ENCODE results near the gene C1QTNF1. TPM values are rescaled to one million over a fixed set of nuclear protein-coding genes. Genes with fewer than 3 reads are reported as not detected.
A peak's percentile ranks its signal among the peaks of the same experiment; 100 is the strongest.

Gene C1QTNF1
- total RNA-seq, 1 experiment from 2014 or later: 4.0 TPM

DNA sequence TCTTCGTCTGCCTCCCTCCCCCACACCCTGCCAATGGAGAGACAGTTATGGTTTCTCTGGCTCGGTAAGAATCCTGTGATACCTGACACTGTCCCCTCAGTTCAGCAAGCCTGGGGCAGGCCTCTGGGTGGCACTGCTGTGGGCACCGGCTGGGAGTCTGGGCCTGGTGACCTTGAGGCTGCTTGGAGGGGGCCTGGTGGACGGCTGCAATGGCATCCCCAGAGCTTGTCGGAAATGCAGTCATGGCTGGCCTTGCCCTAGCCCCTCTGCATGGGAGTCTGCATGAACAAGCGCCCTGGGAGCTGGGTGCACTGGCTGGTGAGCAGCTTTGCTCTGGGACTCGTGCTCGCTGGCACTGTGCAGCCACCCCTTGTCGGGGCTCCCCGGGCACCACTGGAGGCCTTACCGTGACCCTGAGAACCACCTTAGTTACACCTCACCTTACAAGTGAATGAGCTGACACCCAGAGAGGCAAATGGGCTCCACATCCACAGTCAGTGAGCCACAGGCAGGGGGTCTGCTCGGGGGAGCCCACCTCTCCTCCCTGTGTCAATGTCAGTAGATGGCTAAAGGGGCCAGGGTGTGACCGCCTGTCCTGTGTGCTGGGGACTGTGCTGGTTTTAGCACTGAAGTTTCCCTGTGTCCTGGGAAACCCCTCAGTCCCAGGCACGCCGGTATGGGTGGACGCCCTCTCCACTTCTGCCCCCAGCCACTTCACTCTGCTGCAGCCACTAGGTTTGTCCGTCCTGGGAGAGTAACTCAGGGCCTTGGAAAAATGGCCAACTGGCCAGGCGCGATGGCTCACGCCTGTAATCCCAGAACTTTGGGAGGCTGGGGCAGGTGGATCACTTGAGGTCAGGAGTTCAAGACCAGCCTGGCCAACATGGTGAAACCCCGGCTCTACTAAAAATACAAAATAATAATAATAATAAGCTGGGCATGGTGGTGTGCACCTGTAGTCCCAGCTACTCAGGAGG lies 45.7 kb upstream of the C1QTNF1 start:
- H3K4me1 ChIP-seq (ENCODE audit: control insufficient read depth in 1 of 2, insufficient read depth in 2 of 2, low read length in 2 of 2): peaks cover 35 to 57% of the 10 kb centered on the region in 2 experiments
- RAD21 ChIA-PET (ENCODE audit: low non-redundant PET in 1 of 2, low total read pairs in 2 of 2, uncharacterized antibody in 2 of 2, unreplicated experiment in 2 of 2): no interaction called here
- peaks cover 31% of the 10 kb centered on the region for H3K79me2 ChIP-seq (ENCODE audit: insufficient read depth, low read length)
- CTCF ChIA-PET: interaction anchor here (1.7 kb wide), 1 partner anchor 112 kb away, joined by 6 read pairs; no protein-coding TSS in a partner anchor
- H3K27ac ChIP-seq (ENCODE audit: low read depth, low read length): peak overlapping the region; percentile 66
- intact Hi-C loops (cut with micrococcal nuclease): loop anchor here (5.0 kb wide), 1 partner anchor 811 kb away; the partner anchor contains the start of gene SYNGR2
- DNase-seq (ENCODE audit: low read depth, low spot score) (no peak), ATAC-seq (peak; percentile 31)
- no peaks in the 10 kb centered on the region for H3K27me3 ChIP-seq (ENCODE audit: insufficient read depth, low read length)
- POLR2A ChIA-PET: interaction anchor here (0.6 to 1.6 kb wide), 2 partner anchors 61 to 116 kb away, joined by 3 to 4 read pairs; no protein-coding TSS in a partner anchor
- peak overlapping the region; percentile 80 for H3K9ac ChIP-seq (ENCODE audit: low read length)
- TF ChIP-seq, protein P1, sequence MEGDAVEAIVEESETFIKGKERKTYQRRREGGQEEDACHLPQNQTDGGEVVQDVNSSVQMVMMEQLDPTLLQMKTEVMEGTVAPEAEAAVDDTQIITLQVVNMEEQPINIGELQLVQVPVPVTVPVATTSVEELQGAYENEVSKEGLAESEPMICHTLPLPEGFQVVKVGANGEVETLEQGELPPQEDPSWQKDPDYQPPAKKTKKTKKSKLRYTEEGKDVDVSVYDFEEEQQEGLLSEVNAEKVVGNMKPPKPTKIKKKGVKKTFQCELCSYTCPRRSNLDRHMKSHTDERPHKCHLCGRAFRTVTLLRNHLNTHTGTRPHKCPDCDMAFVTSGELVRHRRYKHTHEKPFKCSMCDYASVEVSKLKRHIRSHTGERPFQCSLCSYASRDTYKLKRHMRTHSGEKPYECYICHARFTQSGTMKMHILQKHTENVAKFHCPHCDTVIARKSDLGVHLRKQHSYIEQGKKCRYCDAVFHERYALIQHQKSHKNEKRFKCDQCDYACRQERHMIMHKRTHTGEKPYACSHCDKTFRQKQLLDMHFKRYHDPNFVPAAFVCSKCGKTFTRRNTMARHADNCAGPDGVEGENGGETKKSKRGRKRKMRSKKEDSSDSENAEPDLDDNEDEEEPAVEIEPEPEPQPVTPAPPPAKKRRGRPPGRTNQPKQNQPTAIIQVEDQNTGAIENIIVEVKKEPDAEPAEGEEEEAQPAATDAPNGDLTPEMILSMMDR (IDR thresholded peaks at IDR 0.05 in 2 of 3, conservative IDR thresholded peaks at IDR 0.05 in 1 of 3; ENCODE audit: borderline replicate concordance in 1 of 3, insufficient read depth in 1 of 3, low read depth in 2 of 3, low read length in 2 of 3): peak in 2 of 3 experiments; percentile 39 to 45; a peak in 3 of 6 replicates
- peak; percentile 45 for TF ChIP-seq TCF7L2 (IDR thresholded peaks at IDR 0.05; ENCODE audit: borderline replicate concordance, extremely low read depth, insufficient read depth, insufficient read length)
- no peak for TF ChIP-seq RAD21 (IDR thresholded peaks at IDR 0.05; ENCODE audit: low read depth)
- H2AFZ ChIP-seq (ENCODE audit: low read depth, low read length, poor library complexity, severe bottlenecking): no peak overlapping the region
- BruUV-seq (replicated peaks): no TSS peak
- peak overlapping the region; percentile 95 for H3K4me2 ChIP-seq (ENCODE audit: low read length)
- no peaks in the 10 kb centered on the region for H3K9me2 ChIP-seq (ENCODE audit: insufficient read depth)
- peaks cover 14 to 24% of the 10 kb centered on the region in 2 experiments; a peak in 3 of 4 replicates for H3K36me3 ChIP-seq (ENCODE audit: control insufficient read depth in 1 of 2, insufficient read depth in 2 of 2, low read length in 2 of 2)
- H4K20me1 ChIP-seq (ENCODE audit: insufficient read depth): no peaks in the 10 kb centered on the region
- H3K4me3 ChIP-seq (replicated peaks in 1 of 2; ENCODE audit: low read depth in 1 of 2, low read length in 2 of 2): peak overlapping the region; percentile 81 to 83
- H3K9me3 ChIP-seq (ENCODE audit: control insufficient read depth in 1 of 2, insufficient read depth in 1 of 2, low read depth in 1 of 2, low read length in 2 of 2): no peaks in the 10 kb centered on the region

Measured in HCT116 (cell line).